Activated T-helper 1 cell treated with anti-CD3 and anti-CD28 coated beads, Interleukin-12 subunit alpha, Interleukin-12 subunit beta, Interleukin-2, Interleukin-4 antibody, amounts not matched to agents 30 ng/mL and 10 ng/mL and 1 ng/mL, durations not matched to agents 14 hours and 24 hours and 36 hours (primary cell): Measurements from ENCODE around the gene VPS41. TPM values are rescaled to one million over a fixed set of nuclear protein-coding genes. Genes with fewer than 3 reads are reported as not detected.

Experiments
- DNase-seq: peaks from one replicate; pipeline ENCODE4 v3.0.0; 2021; ENCODE audit warnings: low spot score
- H3K27ac Mint-ChIP-seq: one replicate; pipeline ENCODE4 v1.8.0; 2021; ENCODE audit warnings: mild to moderate bottlenecking, mixed read lengths
- H3K27me3 Mint-ChIP-seq: one replicate; pipeline ENCODE4 v1.8.0; 2022; ENCODE audit warnings: mild to moderate bottlenecking, moderate library complexity, mixed read lengths; ENCODE audit not compliant: insufficient read depth
- H3K36me3 Mint-ChIP-seq: one replicate; pipeline ENCODE4 v1.8.0; 2021; ENCODE audit warnings: low read depth, mixed read lengths
- H3K4me1 Mint-ChIP-seq: one replicate; pipeline ENCODE4 v1.8.0; 2021; ENCODE audit warnings: low read depth, mixed read lengths
- H3K4me3 Mint-ChIP-seq: one replicate; pipeline ENCODE4 v1.8.0; 2021; ENCODE audit warnings: mild to moderate bottlenecking, moderate library complexity, mixed read lengths
- H3K9me3 Mint-ChIP-seq: one replicate; pipeline ENCODE4 v1.8.0; 2021; ENCODE audit warnings: mixed read lengths
- intact Hi-C: fragments of 100-400 bp; cut with micrococcal nuclease; formaldehyde crosslinking; loops from one replicate; pipeline ENCODE4 v1.15.1; 2024
- total RNA-seq: library from RNA; stranded (reverse); gene quantifications from 2 replicates; pipeline ENCODE4 v1.2.3, GENCODE V29; 2022

VPS41 gene
- total RNA-seq, 1 donor from 2014 or later, result 56.3 TPM

- intact Hi-C loops, result no loop called here
- H3K27me3 Mint-ChIP-seq, result no peaks in the 10 kb centered on the region
- H3K4me1 Mint-ChIP-seq, result no peaks in the 10 kb centered on the region
- no peaks in the 10 kb centered on the region for H3K9me3 Mint-ChIP-seq
- DNase-seq, result no peak
- H3K4me3 Mint-ChIP-seq, result no peak overlapping the region
- H3K36me3 Mint-ChIP-seq, result peaks cover 2% of the 10 kb centered on the region
- H3K27ac Mint-ChIP-seq, result no peak overlapping the region
Observed at GRCh38 chr7:38817526-38817925, 91.5 kb downstream of the VPS41 start.

- Mint-ChIP-seq H3K27me3 (peaks cover 1% of the 10 kb centered on the region), H3K27ac (no peak overlapping the region), H3K36me3 (peaks cover 2% of the 10 kb centered on the region), H3K9me3 (no peaks in the 10 kb centered on the region), H3K4me3 (no peak overlapping the region), H3K4me1 (no peaks in the 10 kb centered on the region)
- DNase-seq, result no peak
- intact Hi-C loops, result no loop called here
Observed at GRCh38 chr7:38813768-38814167, 95.2 kb downstream of the VPS41 start.

GRCh38 chr7:38806912-38807311 lies 102.1 kb downstream of the VPS41 start:
- Mint-ChIP-seq H3K36me3 (no peaks in the 10 kb centered on the region), H3K27me3 (peaks cover 1% of the 10 kb centered on the region), H3K4me3 (no peak overlapping the region), H3K27ac (no peak overlapping the region), H3K9me3 (no peaks in the 10 kb centered on the region), H3K4me1 (no peaks in the 10 kb centered on the region)
- intact Hi-C loops, result no loop called here
- DNase-seq, result no peak

- H3K27me3 Mint-ChIP-seq, result no peaks in the 10 kb centered on the region
- intact Hi-C loops, result no loop called here
- H3K4me3 Mint-ChIP-seq, result no peak overlapping the region
- no peaks in the 10 kb centered on the region for H3K4me1 Mint-ChIP-seq
- H3K27ac Mint-ChIP-seq, result no peak overlapping the region
- H3K9me3 Mint-ChIP-seq, result no peaks in the 10 kb centered on the region
- H3K36me3 Mint-ChIP-seq, result peaks cover 3% of the 10 kb centered on the region
- no peak for DNase-seq
Observed at GRCh38 chr7:38801786-38802185, 107.2 kb downstream of the VPS41 start.

GRCh38 chr7:38798552-38799267 lies 110.3 kb downstream of the VPS41 start:
- Mint-ChIP-seq H3K27me3 (no peaks in the 10 kb centered on the region), H3K36me3 (peaks cover 3% of the 10 kb centered on the region), H3K4me3 (no peak overlapping the region), H3K9me3 (no peaks in the 10 kb centered on the region), H3K4me1 (no peaks in the 10 kb centered on the region), H3K27ac (no peak overlapping the region)
- DNase-seq, result no peak
- intact Hi-C loops, result no loop called here

GRCh38 chr7:38796626-38797501 lies 112.1 kb downstream of the VPS41 start:
- peaks cover 6% of the 10 kb centered on the region for H3K36me3 Mint-ChIP-seq
- H3K4me3 Mint-ChIP-seq, result no peak overlapping the region
- no peaks in the 10 kb centered on the region for H3K4me1 Mint-ChIP-seq
- H3K27me3 Mint-ChIP-seq, result no peaks in the 10 kb centered on the region
- intact Hi-C loops, result loop anchor here (1.0 to 2.0 kb wide), 4 partner anchors 112 to 723 kb away; partner anchors contain the start of gene VPS41
- peak; percentile 17 for DNase-seq
- no peaks in the 10 kb centered on the region for H3K9me3 Mint-ChIP-seq
- no peak overlapping the region for H3K27ac Mint-ChIP-seq

GRCh38 chr7:38795593-38795992 lies 113.4 kb downstream of the VPS41 start:
- H3K27ac Mint-ChIP-seq, result no peak overlapping the region
- no peak overlapping the region for H3K4me3 Mint-ChIP-seq
- intact Hi-C loops, result no loop called here
- no peak for DNase-seq
- H3K27me3 Mint-ChIP-seq, result no peaks in the 10 kb centered on the region
- no peaks in the 10 kb centered on the region for H3K9me3 Mint-ChIP-seq
- no peaks in the 10 kb centered on the region for H3K4me1 Mint-ChIP-seq
- peaks cover 6% of the 10 kb centered on the region for H3K36me3 Mint-ChIP-seq

GRCh38 chr7:38781991-38782390 lies 127.0 kb downstream of the VPS41 start:
- H3K4me1 Mint-ChIP-seq, result no peaks in the 10 kb centered on the region
- no peak overlapping the region for H3K27ac Mint-ChIP-seq
- intact Hi-C loops, result no loop called here
- DNase-seq, result no peak
- no peaks in the 10 kb centered on the region for H3K9me3 Mint-ChIP-seq
- H3K27me3 Mint-ChIP-seq, result no peaks in the 10 kb centered on the region
- H3K36me3 Mint-ChIP-seq, result peaks cover 4% of the 10 kb centered on the region
- H3K4me3 Mint-ChIP-seq, result no peak overlapping the region

GRCh38 chr7:38777609-38778008 lies 131.4 kb downstream of the VPS41 start:
- Mint-ChIP-seq H3K4me1 (no peaks in the 10 kb centered on the region), H3K4me3 (no peak overlapping the region), H3K27me3 (no peaks in the 10 kb centered on the region), H3K36me3 (peaks cover 9% of the 10 kb centered on the region), H3K27ac (no peak overlapping the region), H3K9me3 (no peaks in the 10 kb centered on the region)
- DNase-seq, result no peak
- intact Hi-C loops, result no loop called here

GRCh38 chr7:38775506-38776175 lies 133.3 kb downstream of the VPS41 start:
- no peak overlapping the region for H3K4me3 Mint-ChIP-seq
- DNase-seq, result no peak
- intact Hi-C loops, result no loop called here
- peaks cover 15% of the 10 kb centered on the region for H3K36me3 Mint-ChIP-seq
- no peaks in the 10 kb centered on the region for H3K27me3 Mint-ChIP-seq
- no peaks in the 10 kb centered on the region for H3K9me3 Mint-ChIP-seq
- H3K27ac Mint-ChIP-seq, result no peak overlapping the region
- no peaks in the 10 kb centered on the region for H3K4me1 Mint-ChIP-seq

- no peaks in the 10 kb centered on the region for H3K4me1 Mint-ChIP-seq
- H3K36me3 Mint-ChIP-seq, result peaks cover 23% of the 10 kb centered on the region
- intact Hi-C loops, result no loop called here
- H3K27me3 Mint-ChIP-seq, result no peaks in the 10 kb centered on the region
- no peak for DNase-seq
- H3K9me3 Mint-ChIP-seq, result no peaks in the 10 kb centered on the region
- no peak overlapping the region for H3K4me3 Mint-ChIP-seq
- no peak overlapping the region for H3K27ac Mint-ChIP-seq
Observed at GRCh38 chr7:38773430-38773829, 135.6 kb downstream of the VPS41 start.

- Mint-ChIP-seq H3K27ac (no peak overlapping the region), H3K27me3 (no peaks in the 10 kb centered on the region), H3K36me3 (peaks cover 18% of the 10 kb centered on the region), H3K4me1 (no peaks in the 10 kb centered on the region), H3K4me3 (no peak overlapping the region), H3K9me3 (no peaks in the 10 kb centered on the region)
- DNase-seq, result no peak
- intact Hi-C loops, result no loop called here
Observed at GRCh38 chr7:38760226-38760625, 148.8 kb downstream of the VPS41 start.

GRCh38 chr7:38759028-38759427 lies 150.0 kb downstream of the VPS41 start:
- intact Hi-C loops, result no loop called here
- DNase-seq, result no peak
- no peak overlapping the region for H3K4me3 Mint-ChIP-seq
- no peaks in the 10 kb centered on the region for H3K9me3 Mint-ChIP-seq
- peaks cover 12% of the 10 kb centered on the region for H3K36me3 Mint-ChIP-seq
- no peak overlapping the region for H3K27ac Mint-ChIP-seq
- H3K27me3 Mint-ChIP-seq, result no peaks in the 10 kb centered on the region
- H3K4me1 Mint-ChIP-seq, result no peaks in the 10 kb centered on the region
